Esophagus squamous epithelium (tissue), 4 donors: Measurements from ENCODE around the gene PRM2.

Experiments used
- POLR2A ChIP-seq, 4 donors: fragments of 450-650 bp; IDR thresholded peaks; one replicate each; pipeline ENCODE4 v1.6.1; 2017; ENCODE audit warnings: antibody characterized with exemption in 4 of 4, mild to moderate bottlenecking in 4 of 4, moderate library complexity in 3 of 4
- TF ChIP-seq, protein P1 (sequence below), 6 experiments: fragments of 450-650 bp in 4 of 6; fragments of 200-600 bp in 2 of 6; sonication (generic) in 2 of 6; IDR thresholded peaks; one replicate each; pipeline ENCODE4 v1.5.1; 2016 to 2019; ENCODE audit warnings: antibody characterized with exemption in 6 of 6, mild to moderate bottlenecking in 4 of 6, moderate library complexity in 4 of 6

DNA sequence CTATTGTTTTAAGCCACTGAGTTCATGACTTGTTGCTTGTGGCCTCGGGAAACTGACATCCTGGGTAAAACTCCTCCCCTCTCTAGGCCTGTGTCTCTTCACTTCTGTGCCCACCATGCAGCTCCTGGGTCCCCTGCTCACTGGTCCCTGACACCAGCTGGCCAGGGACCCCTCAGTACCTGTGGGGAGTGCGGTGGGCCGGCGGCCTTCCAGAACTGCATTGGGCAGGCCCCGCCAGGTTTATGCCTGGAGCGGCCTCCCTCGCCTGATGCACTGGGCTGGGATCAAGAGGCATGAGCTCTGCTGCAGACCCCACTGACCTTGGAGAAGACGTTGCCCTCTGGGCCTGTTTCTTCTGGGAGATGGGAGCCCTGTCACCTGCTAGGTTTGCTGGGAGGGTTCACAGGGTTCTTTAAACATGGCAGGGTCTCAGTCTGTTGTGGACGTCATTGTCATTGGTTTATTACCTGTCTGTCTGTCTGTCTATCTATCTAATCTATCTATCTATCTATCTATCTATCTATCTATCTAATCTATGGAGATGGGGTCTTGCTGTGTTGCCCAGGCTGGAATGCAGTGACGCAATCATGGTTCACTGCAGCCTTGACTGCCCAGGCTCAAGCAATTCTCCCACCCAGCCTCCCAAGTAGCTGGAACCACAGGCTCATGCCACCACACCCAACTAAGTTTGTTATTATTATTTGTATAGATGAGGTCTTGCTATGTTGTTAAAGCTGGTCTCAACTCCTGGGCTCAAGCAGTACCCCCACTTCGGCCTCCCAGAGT lies 47.5 kb upstream of the PRM2 start:
- TF ChIP-seq, protein P1, sequence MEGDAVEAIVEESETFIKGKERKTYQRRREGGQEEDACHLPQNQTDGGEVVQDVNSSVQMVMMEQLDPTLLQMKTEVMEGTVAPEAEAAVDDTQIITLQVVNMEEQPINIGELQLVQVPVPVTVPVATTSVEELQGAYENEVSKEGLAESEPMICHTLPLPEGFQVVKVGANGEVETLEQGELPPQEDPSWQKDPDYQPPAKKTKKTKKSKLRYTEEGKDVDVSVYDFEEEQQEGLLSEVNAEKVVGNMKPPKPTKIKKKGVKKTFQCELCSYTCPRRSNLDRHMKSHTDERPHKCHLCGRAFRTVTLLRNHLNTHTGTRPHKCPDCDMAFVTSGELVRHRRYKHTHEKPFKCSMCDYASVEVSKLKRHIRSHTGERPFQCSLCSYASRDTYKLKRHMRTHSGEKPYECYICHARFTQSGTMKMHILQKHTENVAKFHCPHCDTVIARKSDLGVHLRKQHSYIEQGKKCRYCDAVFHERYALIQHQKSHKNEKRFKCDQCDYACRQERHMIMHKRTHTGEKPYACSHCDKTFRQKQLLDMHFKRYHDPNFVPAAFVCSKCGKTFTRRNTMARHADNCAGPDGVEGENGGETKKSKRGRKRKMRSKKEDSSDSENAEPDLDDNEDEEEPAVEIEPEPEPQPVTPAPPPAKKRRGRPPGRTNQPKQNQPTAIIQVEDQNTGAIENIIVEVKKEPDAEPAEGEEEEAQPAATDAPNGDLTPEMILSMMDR (IDR thresholded peaks at IDR 0.05) = no peak
- no peak for TF ChIP-seq POLR2A (IDR thresholded peaks at IDR 0.05)
